Measurements from ENCODE around the gene KCNH1.

- TF ChIP-seq ZNF24 (IDR thresholded peaks at IDR 0.05): no peak
- no peak for TF ChIP-seq ATF3 (IDR thresholded peaks at IDR 0.05; ENCODE audit: borderline replicate concordance, extremely low read depth, low read depth, low read length)
- TF ChIP-seq MAX (IDR thresholded peaks at IDR 0.05; ENCODE audit: low read depth, low read length): no peak
- TF ChIP-seq CTCF (IDR thresholded peaks at IDR 0.05 in 2 of 3, conservative IDR thresholded peaks at IDR 0.05 in 1 of 3; ENCODE audit: control insufficient read depth in 2 of 3, extremely low read depth in 1 of 3, insufficient read depth in 1 of 3, low read depth in 3 of 3, low read length in 3 of 3): no peak
Measured at GRCh38 chr1:210654176-210654981, 479.6 kb downstream of the KCNH1 start.

Measured in GM12878 (cell line).